Activated CD4-positive, CD25-positive, alpha-beta regulatory T cell treated with anti-CD3 and anti-CD28 coated beads, Interleukin-2, amount 50 U/mL, for 72 hours (primary cell): ENCODE data around the gene CLEC16A.
A peak's percentile ranks its signal among the peaks of the same experiment; 100 is the strongest.
"Not testable (repeated sequence)": the region's sequence is repeated elsewhere in the genome, so short reads cannot be mapped to it uniquely, and the experiment has no call there.

Source experiments
- DNase-seq: peaks from one replicate; pipeline ENCODE4 v3.0.0; 2021

CLEC16A gene

GRCh38 chr16:11211061-11211976 lies 267.0 kb downstream of the CLEC16A start:
- no peak for DNase-seq

DNA sequence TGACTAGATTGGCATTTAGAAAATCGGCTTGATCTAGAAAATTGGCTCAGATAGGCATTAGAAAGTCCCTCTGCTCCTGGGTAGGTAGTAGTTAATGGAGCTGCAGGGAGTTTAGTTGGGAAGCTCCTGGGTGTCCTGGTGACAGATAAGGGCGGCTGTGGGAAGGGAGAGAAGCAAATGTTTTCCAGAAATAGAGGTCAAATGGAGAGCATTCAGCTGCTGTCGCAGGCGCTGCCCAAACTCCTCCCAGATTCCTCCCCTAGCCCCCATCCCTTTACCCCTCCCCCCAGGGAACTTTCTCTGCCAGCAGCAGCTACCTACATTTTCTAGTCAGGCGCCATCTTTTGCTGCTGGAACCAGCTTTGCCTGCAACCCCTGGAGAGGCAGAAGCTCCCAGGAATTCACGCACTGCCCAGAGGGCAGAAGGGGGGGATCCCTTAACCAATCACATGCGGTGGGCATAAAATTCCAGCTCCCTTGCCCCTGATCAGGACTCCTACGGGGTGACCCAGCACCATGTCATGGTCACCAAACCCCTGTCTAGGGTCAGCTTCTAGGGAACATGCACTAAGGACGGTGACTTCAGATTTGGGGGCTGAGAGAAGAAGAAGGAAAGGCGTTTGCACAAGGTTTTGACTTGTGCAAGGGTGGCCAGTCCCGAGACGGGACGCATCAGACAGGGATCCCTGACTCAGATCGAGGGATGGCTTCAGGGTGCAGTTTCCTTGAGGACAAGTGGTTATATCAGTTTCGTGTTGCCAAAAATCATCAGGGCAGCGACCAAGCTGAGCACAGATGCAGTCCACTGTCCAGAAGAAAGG lies 267.8 kb downstream of the CLEC16A start:
- no peak for DNase-seq

GRCh38 chr16:11212798-11213196 lies 268.4 kb downstream of the CLEC16A start:
- no peak for DNase-seq

DNA sequence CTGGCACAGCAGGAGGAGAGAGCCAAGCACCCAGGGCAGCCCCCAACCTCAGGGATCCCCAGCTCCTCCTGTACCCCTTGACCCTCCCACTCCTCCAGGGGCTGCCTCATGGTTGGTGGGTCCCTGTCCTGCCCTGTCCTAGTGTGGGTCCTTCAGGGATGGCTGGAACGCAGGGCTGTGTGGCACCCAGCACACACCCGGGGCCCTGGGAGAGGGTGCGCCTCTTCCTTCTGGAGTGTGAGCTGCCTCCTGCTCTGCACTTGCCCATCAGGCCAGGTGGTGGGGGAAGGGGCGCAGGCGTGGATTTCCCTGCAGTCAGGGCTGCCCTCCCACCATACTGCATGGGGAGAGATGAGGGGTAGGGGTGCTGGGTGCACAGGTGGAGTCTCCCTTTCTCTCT lies 269.0 kb downstream of the CLEC16A start:
- DNase-seq: no peak

DNA sequence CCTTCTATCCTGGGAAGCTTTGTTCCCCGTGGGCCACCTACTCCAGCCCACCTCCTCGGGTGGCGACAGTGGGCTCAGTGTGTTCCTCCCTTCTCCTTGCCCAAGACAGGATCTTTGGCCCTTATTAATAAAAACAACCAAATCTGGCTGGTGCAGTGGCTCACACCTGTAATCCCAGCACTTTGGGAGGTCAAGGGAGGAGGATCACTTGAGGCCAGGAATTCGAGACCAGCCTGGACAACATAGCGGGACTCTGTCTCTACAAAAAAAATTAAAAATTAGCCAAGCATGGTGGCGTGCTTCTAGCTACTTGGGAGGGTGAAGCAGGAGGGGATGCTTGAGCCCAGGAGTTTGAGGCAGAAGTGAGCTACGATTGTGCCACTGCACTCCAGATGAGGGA lies 269.4 kb downstream of the CLEC16A start:
- no peak for DNase-seq

DNA sequence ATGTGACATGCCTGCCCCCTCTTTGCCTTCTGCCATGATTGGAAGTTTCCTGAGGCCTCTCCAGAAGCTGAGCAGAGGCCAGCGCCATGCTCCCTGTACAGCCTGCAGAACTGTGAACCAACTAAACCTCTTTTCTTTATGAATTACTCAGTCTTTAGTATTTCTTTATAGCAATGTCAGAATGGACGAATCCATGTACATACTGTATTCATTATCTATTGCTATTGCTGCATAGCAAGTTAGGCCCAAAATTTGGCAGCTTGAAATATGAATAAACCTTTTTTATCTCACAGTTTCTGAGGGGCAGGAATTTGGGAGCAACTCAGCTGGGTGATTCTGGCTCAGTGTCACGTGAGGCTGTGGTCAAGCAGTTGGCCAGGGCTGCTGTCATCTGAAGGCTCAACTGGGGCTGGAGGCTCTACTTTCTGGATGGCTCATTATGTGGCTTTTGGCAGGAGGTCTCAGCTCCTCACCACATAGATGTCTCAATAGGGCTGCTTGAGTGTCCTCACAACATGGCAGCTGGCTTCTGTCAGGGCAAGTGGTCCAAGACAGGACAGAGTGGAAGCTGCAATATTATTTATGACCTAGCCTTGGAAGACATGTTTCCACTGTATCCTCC lies 271.7 kb downstream of the CLEC16A start:
- DNase-seq: no peak

- DNase-seq: no peak
Observed at GRCh38 chr16:11217651-11218603, 273.6 kb downstream of the CLEC16A start.

DNA sequence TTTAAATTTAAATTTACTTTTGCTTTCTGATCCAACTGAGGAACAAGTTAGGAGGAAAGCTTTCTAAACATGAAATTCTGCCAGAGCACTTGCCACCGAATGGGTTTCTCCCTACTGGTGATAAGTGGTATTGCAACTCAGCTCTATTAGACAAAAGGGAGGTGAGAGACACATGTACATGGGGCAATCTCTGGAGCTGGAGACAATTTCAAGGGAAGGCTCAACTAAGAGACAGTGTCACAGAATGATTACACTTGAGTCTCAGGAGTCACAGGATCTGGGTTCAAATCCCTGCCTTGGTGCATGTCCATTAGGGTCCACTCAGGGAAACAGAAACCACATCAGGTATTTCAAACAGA lies 274.2 kb downstream of the CLEC16A start:
- DNase-seq: no peak

- no peak for DNase-seq
Observed at GRCh38 chr16:11219178-11219577, 274.8 kb downstream of the CLEC16A start.

DNA sequence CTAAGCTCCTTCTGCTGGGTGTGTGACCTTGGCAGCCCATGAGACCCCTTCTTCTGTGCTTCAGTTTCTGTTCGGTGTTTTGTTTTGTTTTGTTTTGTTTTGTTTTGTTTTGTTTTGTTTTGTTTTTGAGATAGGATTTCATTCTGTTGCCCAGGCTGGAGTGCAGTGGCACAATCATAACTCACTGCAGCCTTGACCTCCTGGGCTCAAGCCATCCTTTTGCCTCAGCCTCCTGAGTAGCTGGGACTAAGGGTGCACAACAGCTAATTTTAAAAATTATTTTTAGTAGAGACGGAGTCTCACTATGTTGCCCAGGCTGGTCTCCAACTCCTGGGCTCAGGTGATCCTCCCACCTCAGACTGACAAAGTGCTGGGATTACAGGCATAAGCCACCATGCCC lies 276.1 kb downstream of the CLEC16A start:
- not testable (repeated sequence) for DNase-seq

DNA sequence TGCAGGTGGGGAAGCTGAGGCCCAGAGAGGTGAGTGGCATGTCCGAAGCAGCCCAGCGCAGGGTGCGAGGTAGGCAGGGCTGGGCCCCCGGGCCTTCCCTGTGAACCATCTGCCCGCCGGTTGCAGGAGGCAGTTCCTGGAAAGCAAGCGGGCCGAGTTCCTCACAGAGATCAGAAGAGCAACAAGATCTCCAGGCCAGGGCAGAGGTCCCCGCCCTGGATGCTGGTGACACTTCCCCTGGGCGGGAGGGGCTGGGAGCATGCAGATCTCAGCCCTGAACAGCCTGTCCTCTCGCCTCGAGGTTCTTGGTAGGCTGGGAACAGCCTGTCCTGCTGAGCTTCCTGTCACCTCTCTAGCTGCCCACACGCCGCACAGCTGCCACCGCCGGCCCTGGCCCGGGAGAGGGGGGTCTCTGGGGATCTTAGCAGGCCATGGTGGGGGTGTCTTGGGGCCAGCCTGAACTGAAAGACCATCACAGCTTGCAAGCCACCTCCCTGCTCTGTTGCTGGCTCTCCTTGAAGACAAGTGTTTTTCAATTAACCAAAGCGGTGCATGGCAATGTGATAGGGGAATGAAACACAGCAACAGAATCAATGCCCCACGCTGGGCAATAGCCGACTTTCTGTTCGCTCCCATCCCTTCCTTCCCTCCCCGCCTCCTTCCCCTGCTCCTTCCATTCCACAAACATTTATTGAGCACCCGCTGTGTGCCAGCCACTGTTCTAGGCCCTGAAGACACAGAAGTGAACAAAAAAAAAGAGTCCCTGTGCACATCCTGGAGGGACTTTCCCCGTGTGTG lies 279.9 kb downstream of the CLEC16A start:
- peak; percentile 60 for DNase-seq

GRCh38 chr16:11224894-11225676 lies 280.7 kb downstream of the CLEC16A start:
- peak; percentile 76 for DNase-seq

DNA sequence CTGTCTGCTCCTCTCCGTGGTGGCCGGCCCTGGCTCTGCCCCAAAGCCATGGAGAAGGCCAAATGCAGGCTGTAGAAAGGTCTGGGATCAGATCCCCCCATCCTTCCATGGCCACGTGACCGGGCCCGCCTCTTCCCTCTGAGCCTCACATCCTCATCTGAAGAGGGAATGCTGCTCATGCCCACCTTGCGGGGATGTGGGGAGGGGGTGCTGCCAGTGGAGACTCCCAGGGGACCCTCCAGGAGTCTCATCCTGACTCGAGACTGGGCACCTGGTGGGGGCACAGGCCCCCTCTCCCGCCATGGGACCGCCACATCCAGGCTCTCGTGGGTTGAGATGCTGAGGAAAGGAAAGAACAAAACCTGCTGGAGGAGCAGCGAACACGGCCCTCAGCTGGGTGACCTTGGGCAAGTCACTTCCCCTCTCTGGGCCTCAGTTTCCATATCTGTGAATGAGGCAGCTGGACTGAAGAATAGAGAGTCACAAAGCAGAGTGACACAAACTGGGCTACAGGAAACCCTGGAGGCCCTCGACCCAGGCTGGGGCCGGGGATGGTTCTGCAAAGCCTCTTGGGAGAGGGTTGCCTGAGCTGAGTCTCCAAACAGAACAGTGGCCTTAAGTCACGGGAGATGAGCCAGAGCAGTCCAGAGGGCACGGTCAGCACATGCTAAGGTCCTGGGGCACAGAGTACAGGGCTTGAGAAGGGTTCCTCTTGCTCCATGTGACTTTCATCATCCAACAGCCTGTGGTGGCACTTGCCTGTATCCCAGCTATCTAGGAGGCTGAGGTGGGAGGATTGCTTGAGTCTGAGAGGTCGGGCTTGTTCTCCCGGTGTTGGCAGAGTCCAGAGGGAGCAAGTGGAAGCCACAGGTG lies 281.5 kb downstream of the CLEC16A start:
- DNase-seq: no peak

- DNase-seq: no peak
Observed at GRCh38 chr16:11229432-11229831, 285.1 kb downstream of the CLEC16A start.

DNA sequence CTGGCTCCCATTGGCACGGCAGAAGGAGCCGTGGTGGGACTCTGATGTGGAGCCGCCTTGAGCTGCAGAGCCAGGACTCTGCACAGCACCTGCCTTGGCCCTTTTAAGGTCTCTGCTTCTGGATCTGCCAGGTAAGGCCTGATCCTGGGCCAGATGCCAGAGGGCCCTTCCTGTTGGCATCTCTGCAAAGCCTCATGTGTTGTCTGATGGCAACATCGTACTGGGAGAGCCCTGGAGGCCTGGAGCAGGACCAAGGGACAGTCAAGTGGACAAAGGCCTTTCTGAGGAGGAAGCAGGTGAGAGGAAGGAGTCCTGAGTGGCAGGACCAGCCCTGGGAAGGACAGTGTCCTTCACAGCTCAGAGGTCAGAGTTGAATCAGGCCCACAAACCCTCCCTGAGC lies 285.5 kb downstream of the CLEC16A start:
- DNase-seq: no peak

DNA sequence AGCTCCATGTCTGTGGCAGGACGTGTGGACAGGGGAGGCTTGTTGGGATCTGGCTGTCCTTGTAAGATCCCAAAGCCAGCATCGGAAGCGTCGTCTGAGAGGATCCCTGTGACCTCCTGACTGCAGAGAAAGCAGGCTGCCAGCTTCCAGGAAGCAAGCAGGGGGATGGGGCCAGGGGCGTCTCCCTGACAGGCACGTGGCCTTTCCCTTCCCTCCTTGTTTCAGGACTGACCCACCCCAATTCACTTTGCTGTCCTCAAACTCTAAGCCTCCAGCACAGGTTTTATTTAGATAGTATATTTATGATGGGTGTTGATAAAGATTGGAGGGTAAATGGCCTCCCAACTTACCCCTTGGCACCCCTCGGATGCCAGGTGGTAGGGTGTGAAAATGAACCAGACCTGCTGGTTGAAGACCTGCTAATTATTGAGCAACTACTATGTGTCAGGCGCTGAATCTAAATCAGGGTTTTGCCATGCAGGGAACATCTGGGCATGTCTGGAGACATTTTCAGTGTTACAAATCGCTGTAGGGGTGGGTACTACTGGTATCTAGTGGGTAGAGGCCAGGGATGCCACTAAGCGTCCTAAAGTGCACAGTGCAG lies 287.1 kb downstream of the CLEC16A start:
- no peak for DNase-seq
